Measurements from ENCODE around the gene GLI3.

DNA sequence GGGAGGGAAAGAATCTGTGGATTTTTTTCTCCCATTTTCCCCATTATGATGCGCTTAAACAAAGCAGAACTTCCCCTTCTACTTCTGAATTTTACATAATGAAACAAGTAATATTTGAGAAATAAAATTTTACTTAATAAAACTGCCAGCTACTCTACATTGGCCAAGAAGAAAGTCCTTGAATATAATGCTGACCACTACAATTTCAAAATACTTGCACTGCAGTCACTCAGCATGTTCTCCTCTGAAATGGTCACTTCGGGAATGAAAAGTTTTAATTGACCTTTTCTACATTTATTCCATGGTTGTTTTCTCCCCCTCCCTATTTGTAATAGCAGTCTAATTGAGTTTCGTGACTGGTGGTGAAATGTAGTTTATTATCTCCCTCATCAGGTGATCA, 23.9 kb downstream of the GLI3 start:
- TF ChIP-seq, protein P1, sequence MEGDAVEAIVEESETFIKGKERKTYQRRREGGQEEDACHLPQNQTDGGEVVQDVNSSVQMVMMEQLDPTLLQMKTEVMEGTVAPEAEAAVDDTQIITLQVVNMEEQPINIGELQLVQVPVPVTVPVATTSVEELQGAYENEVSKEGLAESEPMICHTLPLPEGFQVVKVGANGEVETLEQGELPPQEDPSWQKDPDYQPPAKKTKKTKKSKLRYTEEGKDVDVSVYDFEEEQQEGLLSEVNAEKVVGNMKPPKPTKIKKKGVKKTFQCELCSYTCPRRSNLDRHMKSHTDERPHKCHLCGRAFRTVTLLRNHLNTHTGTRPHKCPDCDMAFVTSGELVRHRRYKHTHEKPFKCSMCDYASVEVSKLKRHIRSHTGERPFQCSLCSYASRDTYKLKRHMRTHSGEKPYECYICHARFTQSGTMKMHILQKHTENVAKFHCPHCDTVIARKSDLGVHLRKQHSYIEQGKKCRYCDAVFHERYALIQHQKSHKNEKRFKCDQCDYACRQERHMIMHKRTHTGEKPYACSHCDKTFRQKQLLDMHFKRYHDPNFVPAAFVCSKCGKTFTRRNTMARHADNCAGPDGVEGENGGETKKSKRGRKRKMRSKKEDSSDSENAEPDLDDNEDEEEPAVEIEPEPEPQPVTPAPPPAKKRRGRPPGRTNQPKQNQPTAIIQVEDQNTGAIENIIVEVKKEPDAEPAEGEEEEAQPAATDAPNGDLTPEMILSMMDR (IDR thresholded peaks at IDR 0.05) = no peak
- TF ChIP-seq POLR2A (IDR thresholded peaks at IDR 0.05) (no peak), POLR2AphosphoS5 (IDR thresholded peaks at IDR 0.05) (no peak)
